Psoas muscle (tissue), 8 donors: Measurements from ENCODE around the gene OR13C9. TPM values are rescaled to one million over a fixed set of nuclear protein-coding genes. Genes with fewer than 3 reads are reported as not detected.
"Not testable (repeated sequence)": the region's sequence is repeated elsewhere in the genome, so short reads cannot be mapped to it uniquely, and the experiment has no call there.

Experiments
- ATAC-seq, 4 donors: fragments of 200-7000 bp; cut with Tn5 transposase; one replicate each; pipeline ENCODE4 v1.9.1; 2020; ENCODE audit warnings: moderate library complexity in 3 of 4, mild to moderate bottlenecking in 2 of 4
- DNase-seq, 2 donors: peaks; one replicate each; pipeline ENCODE4 v3.0.0-alpha.2; 2020
- H3K27ac ChIP-seq: fragments of 200-600 bp; one replicate; pipeline ENCODE4 v1.8.0; 2022
- H3K27me3 ChIP-seq, 3 donors: fragments of 200-600 bp in 1 of 3; one replicate each; pipeline versions ENCODE4 v1.6.1 to v1.8.0; 2013 to 2022; ENCODE audit warnings: low read length in 2 of 3, mild to moderate bottlenecking in 2 of 3, moderate library complexity in 1 of 3; ENCODE audit not compliant: insufficient read depth in 3 of 3
- H3K36me3 ChIP-seq, 2 donors: fragments of 200-600 bp in 1 of 2; one replicate each; pipeline versions ENCODE4 v1.6.1 to v1.8.0; 2013 to 2022; ENCODE audit warnings: low read depth in 1 of 2, mild to moderate bottlenecking in 1 of 2, moderate library complexity in 1 of 2; ENCODE audit not compliant: insufficient read depth in 1 of 2
- H3K4me1 ChIP-seq: fragments of 200-600 bp; one replicate; pipeline ENCODE4 v1.8.0; 2022
- H3K4me3 ChIP-seq: fragments of 200-600 bp; one replicate; pipeline ENCODE4 v1.8.0; 2022; ENCODE audit warnings: mild to moderate bottlenecking
- H3K9me3 ChIP-seq: fragments of 200-600 bp; one replicate; pipeline ENCODE4 v1.8.0; 2022
- CTCF ChIP-seq: fragments of 200-600 bp; IDR thresholded peaks from one replicate; pipeline ENCODE4 v1.8.0; 2022; ENCODE audit warnings: antibody characterized with exemption
- WGBS, 3 donors: extraction: QIAGEN DNeasy Blood & Tissue Kit; methylation state at CpG; one replicate each; pipeline versions ENCODE4 v1.1.6 to v1.1.7; 2013; 5-methylcytosine and 5-hydroxymethylcytosine counted together
- intact Hi-C, 2 donors: fragments of 100-400 bp; cut with DNase I; formaldehyde crosslinking; loops; one replicate each; pipeline versions ENCODE4 v1.11.0 to v1.14.2; 2022
- long read RNA-seq, 2 donors: library from polyadenylated mRNA; unstranded; transcript quantifications; one replicate each; pipeline ENCODE4 v2.0.0, GENCODE V29; 2021
- polyA plus RNA-seq, 3 donors: library from polyadenylated mRNA; stranded (reverse); fragments of 200-250 nt; gene quantifications; one replicate each; pipeline ENCODE4 v1.2.3, GENCODE V29; 2013
- total RNA-seq, 4 donors: library from RNA; stranded (reverse); fragmentation: NEBNext Ultra II Directional in 2 of 4; extraction: Animal tissue kit (Norgen Biotek cat#: 25700) in 2 of 4; gene quantifications; one replicate each; pipeline versions ENCODE4 v1.2.1 to v1.2.4, GENCODE V29; 2021 to 2023
- donor health status: healthy with polysubstance abuse.
- donor health status: DM: no; HTN: no; CAD: no; lungs with moderate emphysema.
- donor health status: Bipolar disorder and iron deficiency.
- donor health status: healthy.
- donor health status: DM: yes; HTN: yes; CAD: no.
- donor health status: DM: no; HTN: no; CAD: no.
- donor health status: DM: no; HTN: no; CAD: no.
- donor health status: DM: yes; HTN: yes; CAD: no.

The OR13C9 gene
- not detected for total RNA-seq
- not detected for polyA plus RNA-seq
- long read RNA-seq, donor 1 = 0 reads
- long read RNA-seq, donor 2 = 0 reads

GRCh38 chr9:104618104-104618503 lies at the start of gene OR13C9:
TSS of gene OR13C9 (minus strand) at chr9:104618204. CDS start at chr9:104618204, 0 bp downstream.
- Histone ChIP-seq H3K36me3 (no peaks in the 10 kb centered on the region), H3K4me1 (no peaks in the 10 kb centered on the region), H3K27me3 (no peaks in the 10 kb centered on the region), H3K27ac (no peak within 1 kb of the TSS), H3K4me3 (no peak within 1 kb of the TSS), H3K9me3 (no peaks in the 10 kb centered on the region)
- ATAC-seq (no peak), DNase-seq (no peak)
- no peak for TF ChIP-seq CTCF
- WGBS, 3 donors = 68 to 77% (median 73%) methylated on average over 2 of the region's 2 CpGs
- intact Hi-C loops = no loop called here

- intact Hi-C loops = no loop called here
- DNase-seq (no peak), ATAC-seq (no peak)
- H3K27ac ChIP-seq = no peak overlapping the region
- H3K9me3 ChIP-seq = no peaks in the 10 kb centered on the region
- no peaks in the 10 kb centered on the region for H3K4me1 ChIP-seq
- H3K27me3 ChIP-seq = no peaks in the 10 kb centered on the region
- H3K4me3 ChIP-seq = no peak overlapping the region
- no peak for TF ChIP-seq CTCF
- H3K36me3 ChIP-seq = no peaks in the 10 kb centered on the region
- 37 to 48% (median 42%) methylated on average over 2 of the region's 2 CpGs for WGBS, 3 donors
These were observed 40.6 kb upstream of the OR13C9 start for GRCh38 chr9:104658496-104659195.

- H3K4me1 ChIP-seq = no peaks in the 10 kb centered on the region
- DNase-seq (no peak), ATAC-seq (no peak)
- no peaks in the 10 kb centered on the region for H3K36me3 ChIP-seq
- intact Hi-C loops = no loop called here
- TF ChIP-seq CTCF = no peak
- H3K9me3 ChIP-seq = peaks cover 21% of the 10 kb centered on the region
- no peak overlapping the region for H3K4me3 ChIP-seq
- H3K27me3 ChIP-seq = no peaks in the 10 kb centered on the region
- H3K27ac ChIP-seq = no peak overlapping the region
These were observed 17.5 kb upstream of the OR13C9 start for GRCh38 chr9:104635456-104635855.

GRCh38 chr9:104633976-104634520 lies 16.0 kb upstream of the OR13C9 start:
- WGBS, 3 donors = 92 to 96% (median 95%) methylated on average over 30 of the region's 30 CpGs
- Histone ChIP-seq H3K4me1 (no peaks in the 10 kb centered on the region), H3K9me3 (peaks cover 10% of the 10 kb centered on the region), H3K36me3 (no peaks in the 10 kb centered on the region), H3K4me3 (no peak overlapping the region), H3K27me3 (no peaks in the 10 kb centered on the region), H3K27ac (no peak overlapping the region)
- intact Hi-C loops = no loop called here
- ATAC-seq (no peak), DNase-seq (no peak)
- TF ChIP-seq CTCF = no peak

GRCh38 chr9:104625964-104626363 lies 8.0 kb upstream of the OR13C9 start:
- H3K36me3 ChIP-seq, H3K9me3 ChIP-seq, DNase-seq, H3K27ac ChIP-seq, H3K4me1 ChIP-seq, H3K27me3 ChIP-seq, intact Hi-C loops, ATAC-seq, H3K4me3 ChIP-seq: not testable (repeated sequence)
